Activated CD4-positive, CD25-positive, alpha-beta regulatory T cell treated with anti-CD3 and anti-CD28 coated beads, Interleukin-2, amount 50 U/mL, for 16 hours (primary cell): ENCODE data around the gene COX7B2.

Experiments used
- DNase-seq: peaks from one replicate; pipeline ENCODE4 v3.0.0-alpha.2; 2020; ENCODE audit warnings: low read depth, low spot score

Gene COX7B2

GRCh38 chr4:46720055-46720454 is 189.0 kb downstream of the COX7B2 start:
- no peak for DNase-seq

GRCh38 chr4:46717950-46718349 is 191.1 kb downstream of the COX7B2 start:
- DNase-seq = no peak

DNA sequence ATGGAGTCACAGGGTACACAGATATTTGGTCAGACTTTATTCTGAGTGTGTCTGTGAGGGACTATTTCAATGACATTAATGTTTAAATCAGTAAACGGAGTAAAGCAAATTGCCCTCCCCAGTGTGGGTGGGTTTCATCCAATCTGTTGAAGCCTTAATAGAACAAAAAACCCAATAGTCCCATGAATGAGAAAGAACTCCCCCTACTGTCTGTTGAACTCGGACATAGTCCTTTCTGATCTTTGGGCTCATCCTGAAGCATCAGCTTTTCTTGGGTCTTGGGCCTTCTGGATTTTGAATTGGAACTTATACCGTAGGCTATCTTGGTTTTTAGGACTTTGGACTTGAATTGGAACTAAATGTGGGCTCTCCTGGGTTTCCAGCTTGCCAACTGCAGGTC is 193.6 kb downstream of the COX7B2 start:
- DNase-seq = no peak

DNA sequence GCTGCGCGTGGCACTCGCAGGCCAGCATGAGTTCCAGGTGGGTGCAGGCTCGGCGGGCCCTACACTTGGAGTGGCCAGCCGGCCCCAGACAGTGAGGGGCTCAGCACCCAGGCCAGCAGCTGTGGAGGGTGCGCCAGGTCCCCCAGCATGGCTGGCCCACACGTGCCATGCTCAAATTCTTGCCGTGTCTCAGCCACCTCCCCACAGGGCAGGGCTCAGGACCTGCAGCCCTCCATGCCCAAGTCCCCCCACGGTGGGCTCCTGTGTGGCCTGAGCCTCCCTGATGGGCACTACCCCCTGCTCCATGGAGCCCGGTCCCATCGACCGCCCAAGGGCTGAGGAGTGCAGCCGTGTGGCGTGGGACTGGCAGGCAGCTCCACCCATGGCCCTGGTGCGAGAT is 210.2 kb downstream of the COX7B2 start:
- no peak for DNase-seq
